Right lobe of liver (tissue), 6 donors: ENCODE results near the gene GALNT12. TPM values are rescaled to one million over a fixed set of nuclear protein-coding genes. Genes with fewer than 3 reads are reported as not detected.

Experiments used
- ATAC-seq, 4 donors: fragments of 200-7000 bp; cut with Tn5 transposase; one replicate each; pipeline ENCODE4 v1.9.1; 2020; ENCODE audit warnings: mild to moderate bottlenecking in 4 of 4, moderate library complexity in 4 of 4
- DNase-seq, 3 donors: peaks; one replicate each; pipeline ENCODE4 v3.0.0-alpha.2; 2020
- H3K27ac ChIP-seq, 3 donors: fragments of 200-600 bp; one replicate each; pipeline ENCODE4 v1.8.0; 2022
- H3K27me3 ChIP-seq, 2 donors: fragments of 200-600 bp; one replicate each; pipeline ENCODE4 v1.8.0; 2022
- H3K36me3 ChIP-seq, 4 donors: fragments of 200-600 bp; sonication (generic) in 1 of 4; one replicate each; pipeline versions ENCODE4 v1.5.1 to v1.8.0; 2017 to 2022; ENCODE audit warnings: control low read depth in 1 of 4
- H3K4me1 ChIP-seq, 4 donors: fragments of 200-600 bp; sonication (generic) in 1 of 4; one replicate each; pipeline versions ENCODE4 v1.5.1 to v1.8.0; 2017 to 2022; ENCODE audit warnings: control low read depth in 1 of 4
- H3K4me3 ChIP-seq, 3 donors: fragments of 200-600 bp; one replicate each; pipeline ENCODE4 v1.8.0; 2022
- H3K9me3 ChIP-seq, 4 donors: fragments of 200-600 bp; sonication (generic) in 1 of 4; one replicate each; pipeline versions ENCODE4 v1.5.1 to v1.8.0; 2017 to 2022; ENCODE audit warnings: control low read depth in 1 of 4
- POLR2A ChIP-seq: fragments of 450-650 bp; IDR thresholded peaks from one replicate; pipeline ENCODE4 v1.6.1; 2017; ENCODE audit warnings: antibody characterized with exemption, mild to moderate bottlenecking
- WGBS: methylation state at CpG from one replicate; pipeline ENCODE4 v1.1.6; 2018; ENCODE audit warnings: low coverage, low lambda C conversion rate; ENCODE audit not compliant: insufficient coverage; ENCODE audit errors: missing lambda C conversion rate; 5-methylcytosine and 5-hydroxymethylcytosine counted together
- intact Hi-C, 2 donors: fragments of 100-400 bp; cut with DNase I; formaldehyde crosslinking; loops; one replicate each; pipeline versions ENCODE4 v1.11.2 to v1.14.1; 2022
- total RNA-seq, 6 experiments: library from RNA; depleted of rRNA in 2 of 6; stranded (reverse); fragments of >200 nt in 2 of 6; fragmentation: NEBNext Ultra II Directional in 3 of 6; extraction: Animal tissue kit (Norgen Biotek cat#: 25700) in 3 of 6; gene quantifications; one replicate each; pipeline versions ENCODE4 v1.1.0 to v1.2.4, GENCODE V29; 2016 to 2023
- TF ChIP-seq, protein P1 (sequence below), 4 donors: fragments of 200-600 bp in 3 of 4; fragments of 450-650 bp in 1 of 4; IDR thresholded peaks; one replicate each; pipeline versions ENCODE4 v1.5.1 to v1.8.0; 2016 to 2022; ENCODE audit warnings: antibody characterized with exemption in 4 of 4, mild to moderate bottlenecking in 2 of 4
- donor health status: DM: no; HTN: yes; CAD: no.
- donor health status: DM: no; HTN: no; CAD: no.
- donor health status: DM: no; HTN: no; CAD: no.
- donor health status: DM: no; HTN: yes; CAD: no.
- donor health status: DM: no; HTN: yes; CAD: no.

GALNT12 gene
- total RNA-seq, 6 experiments from 2014 or later: 0.06 to 1.1 (median 0.30) TPM; not detected in 1

DNA sequence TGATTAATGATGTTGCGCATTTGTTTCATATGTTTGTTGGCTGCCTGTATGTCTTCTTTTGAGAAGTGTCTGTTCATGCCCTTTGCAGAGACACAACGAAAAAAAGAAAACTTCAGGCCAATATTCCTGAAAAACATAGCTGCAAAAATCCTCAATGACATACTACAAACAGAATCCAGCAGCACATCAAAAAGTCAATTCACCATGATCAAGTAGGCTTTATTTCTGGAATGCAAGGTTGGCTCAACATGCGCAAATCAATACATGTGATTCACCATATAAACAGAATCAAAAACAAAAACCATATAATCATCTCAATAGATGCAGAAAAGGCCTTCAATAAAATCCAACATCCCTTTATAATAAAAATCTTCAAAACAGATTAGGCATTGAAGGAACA, 9.2 kb upstream of the GALNT12 start:
- Histone ChIP-seq H3K36me3 (no peaks in the 10 kb centered on the region), H3K9me3 (no peaks in the 10 kb centered on the region), H3K27ac (no peak overlapping the region), H3K27me3 (no peaks in the 10 kb centered on the region), H3K4me3 (no peak overlapping the region), H3K4me1 (no peaks in the 10 kb centered on the region)
- WGBS: 88% methylated on average over 3 of the region's 3 CpGs
- TF ChIP-seq, protein P1, sequence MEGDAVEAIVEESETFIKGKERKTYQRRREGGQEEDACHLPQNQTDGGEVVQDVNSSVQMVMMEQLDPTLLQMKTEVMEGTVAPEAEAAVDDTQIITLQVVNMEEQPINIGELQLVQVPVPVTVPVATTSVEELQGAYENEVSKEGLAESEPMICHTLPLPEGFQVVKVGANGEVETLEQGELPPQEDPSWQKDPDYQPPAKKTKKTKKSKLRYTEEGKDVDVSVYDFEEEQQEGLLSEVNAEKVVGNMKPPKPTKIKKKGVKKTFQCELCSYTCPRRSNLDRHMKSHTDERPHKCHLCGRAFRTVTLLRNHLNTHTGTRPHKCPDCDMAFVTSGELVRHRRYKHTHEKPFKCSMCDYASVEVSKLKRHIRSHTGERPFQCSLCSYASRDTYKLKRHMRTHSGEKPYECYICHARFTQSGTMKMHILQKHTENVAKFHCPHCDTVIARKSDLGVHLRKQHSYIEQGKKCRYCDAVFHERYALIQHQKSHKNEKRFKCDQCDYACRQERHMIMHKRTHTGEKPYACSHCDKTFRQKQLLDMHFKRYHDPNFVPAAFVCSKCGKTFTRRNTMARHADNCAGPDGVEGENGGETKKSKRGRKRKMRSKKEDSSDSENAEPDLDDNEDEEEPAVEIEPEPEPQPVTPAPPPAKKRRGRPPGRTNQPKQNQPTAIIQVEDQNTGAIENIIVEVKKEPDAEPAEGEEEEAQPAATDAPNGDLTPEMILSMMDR (IDR thresholded peaks at IDR 0.05): no peak
- TF ChIP-seq POLR2A: no peak
- ATAC-seq: no peak
- intact Hi-C loops: no loop called here
- DNase-seq: no peak

DNA sequence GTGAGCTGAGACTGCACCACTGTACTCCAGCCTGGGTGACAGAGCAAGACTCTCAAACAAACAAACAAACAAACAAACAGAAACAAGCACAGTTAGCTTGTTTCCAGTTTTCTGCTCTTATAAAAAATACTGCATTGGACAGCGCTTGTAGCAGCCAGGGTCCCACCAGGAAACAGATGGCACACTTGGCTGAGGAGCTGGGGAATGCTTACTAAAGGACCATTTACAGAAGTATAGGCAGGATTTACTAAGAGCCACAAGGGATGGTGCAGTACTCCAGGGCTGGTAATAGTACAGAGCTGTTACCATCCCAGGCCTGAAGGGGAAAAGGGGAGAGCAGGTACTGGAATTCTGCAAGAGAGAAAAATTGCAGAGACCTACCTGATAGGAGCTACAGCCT, 5.9 kb upstream of the GALNT12 start:
- intact Hi-C loops: no loop called here
- no peak overlapping the region for H3K4me3 ChIP-seq
- no peaks in the 10 kb centered on the region for H3K27me3 ChIP-seq
- no peak overlapping the region for H3K27ac ChIP-seq
- WGBS: 90% methylated on average over 1 of the region's 1 CpG
- DNase-seq (no peak), ATAC-seq (no peak)
- no peaks in the 10 kb centered on the region for H3K4me1 ChIP-seq
- TF ChIP-seq, protein P1 (IDR thresholded peaks at IDR 0.05): no peak
- H3K9me3 ChIP-seq: no peaks in the 10 kb centered on the region
- H3K36me3 ChIP-seq: no peaks in the 10 kb centered on the region

DNA sequence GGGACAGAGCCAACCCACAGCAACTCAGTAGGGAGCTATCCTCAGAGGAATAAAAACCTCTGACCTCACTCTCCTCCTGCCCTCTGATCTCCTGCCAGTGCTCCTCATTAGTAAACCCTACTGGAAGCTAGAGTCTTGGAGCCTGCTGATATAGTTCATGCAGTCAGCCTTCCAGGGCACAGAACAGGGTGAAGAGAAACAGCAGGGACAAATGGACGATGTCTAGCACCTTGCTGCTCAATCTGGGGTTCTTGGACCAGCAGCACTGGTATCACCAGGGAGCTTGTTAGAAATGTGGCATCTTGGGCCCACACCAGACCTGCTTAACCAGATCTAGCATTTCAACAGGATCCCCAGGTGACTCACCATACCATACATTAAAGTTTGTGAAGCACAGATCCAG, 5.5 kb upstream of the GALNT12 start:
- H3K4me1 ChIP-seq: no peaks in the 10 kb centered on the region
- ATAC-seq (peak in 1 of 4 donors; percentile 17), DNase-seq (no peak)
- WGBS: no CpG with 5 or more reads among the region's 1 CpG
- H3K27me3 ChIP-seq: no peaks in the 10 kb centered on the region
- no peak for TF ChIP-seq POLR2A
- TF ChIP-seq, protein P1 (IDR thresholded peaks at IDR 0.05): no peak
- H3K4me3 ChIP-seq: no peak overlapping the region
- H3K27ac ChIP-seq: no peak overlapping the region
- intact Hi-C loops: no loop called here
- H3K36me3 ChIP-seq: no peaks in the 10 kb centered on the region
- no peaks in the 10 kb centered on the region for H3K9me3 ChIP-seq

DNA sequence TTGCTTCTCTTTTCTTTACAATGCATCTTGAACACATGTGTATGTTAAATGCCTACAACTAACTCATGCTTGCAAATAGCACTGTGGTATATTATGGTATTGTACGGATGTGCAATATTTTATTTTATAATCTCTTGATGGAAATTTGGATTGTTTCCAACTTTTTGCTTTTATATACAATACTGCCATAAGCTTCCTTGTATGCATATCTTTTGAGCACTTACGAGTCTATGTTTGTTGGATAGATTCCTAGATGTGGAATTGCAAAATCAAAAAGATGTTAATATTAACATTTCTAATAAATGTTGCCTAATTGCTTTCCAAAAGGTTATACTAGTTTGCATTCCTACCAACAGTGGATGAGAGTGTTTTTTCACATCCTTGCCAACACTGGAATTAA, 3.4 kb upstream of the GALNT12 start:
- DNase-seq (no peak), ATAC-seq (no peak)
- Histone ChIP-seq H3K36me3 (no peaks in the 10 kb centered on the region), H3K4me1 (peaks cover 0 to 5% (median 0%) of the 10 kb centered on the region in 4 donors), H3K27ac (no peak overlapping the region), H3K9me3 (no peaks in the 10 kb centered on the region), H3K4me3 (no peak overlapping the region), H3K27me3 (no peaks in the 10 kb centered on the region)
- TF ChIP-seq, protein P1 (IDR thresholded peaks at IDR 0.05): no peak
- TF ChIP-seq POLR2A: no peak
- WGBS: 9% methylated on average over 2 of the region's 2 CpGs
- intact Hi-C loops: no loop called here
